NK-92 (cell line): ENCODE measurements around the gene VAT1.
"Not testable (repeated sequence)": the region's sequence is repeated elsewhere in the genome, so short reads cannot be mapped to it uniquely, and the experiment has no call there.

Experiments
- DNase-seq: peaks from one replicate; lab custom pipeline; 2025; ENCODE audit not compliant: unreplicated experiment; lab: John Stamatoyannopoulos, UW

VAT1 gene

GRCh38 chr17:43010667-43011308, 11.4 kb downstream of the VAT1 start:
- no peak for DNase-seq

- no peak for DNase-seq
Measured at GRCh38 chr17:43006639-43007551, 15.3 kb downstream of the VAT1 start, which contains the start of gene IFI35. Gene IFI35 (plus strand): TSS chr17:43006784. CDS start chr17:43006948, 164 bp downstream.

DNA sequence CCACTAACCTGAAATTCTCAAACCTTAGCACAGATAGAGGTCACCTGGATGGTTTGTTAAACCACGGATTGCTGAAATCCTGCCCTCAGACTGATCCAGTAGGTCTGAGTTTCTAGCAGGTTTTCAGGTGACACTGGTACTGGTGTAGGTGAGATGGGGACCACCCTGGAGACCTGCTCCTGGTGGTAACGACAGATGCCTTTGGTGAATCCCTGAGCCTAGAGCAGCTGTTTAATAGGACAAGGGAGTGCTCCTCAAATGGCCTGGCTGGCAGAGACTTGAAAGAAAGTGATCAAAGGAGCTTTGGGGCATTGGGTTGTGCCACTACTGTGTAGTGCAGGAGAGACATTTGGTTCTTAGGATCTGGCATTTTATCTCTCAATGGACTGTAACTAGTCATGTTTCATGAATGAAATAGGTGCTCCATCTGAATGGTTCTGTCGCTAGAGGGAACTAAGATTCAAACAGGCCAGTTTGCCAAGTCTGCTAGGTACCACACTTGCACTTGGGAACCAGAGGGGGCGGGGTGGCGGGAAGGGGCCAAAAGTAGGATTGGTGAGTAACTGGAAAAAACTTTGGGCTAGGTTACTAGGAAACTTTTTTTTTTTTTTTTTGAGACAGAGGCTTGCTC, 18.5 kb downstream of the VAT1 start:
- no peak for DNase-seq

GRCh38 chr17:43000894-43001293, 21.3 kb downstream of the VAT1 start:
- DNase-seq: not testable (repeated sequence)

DNA sequence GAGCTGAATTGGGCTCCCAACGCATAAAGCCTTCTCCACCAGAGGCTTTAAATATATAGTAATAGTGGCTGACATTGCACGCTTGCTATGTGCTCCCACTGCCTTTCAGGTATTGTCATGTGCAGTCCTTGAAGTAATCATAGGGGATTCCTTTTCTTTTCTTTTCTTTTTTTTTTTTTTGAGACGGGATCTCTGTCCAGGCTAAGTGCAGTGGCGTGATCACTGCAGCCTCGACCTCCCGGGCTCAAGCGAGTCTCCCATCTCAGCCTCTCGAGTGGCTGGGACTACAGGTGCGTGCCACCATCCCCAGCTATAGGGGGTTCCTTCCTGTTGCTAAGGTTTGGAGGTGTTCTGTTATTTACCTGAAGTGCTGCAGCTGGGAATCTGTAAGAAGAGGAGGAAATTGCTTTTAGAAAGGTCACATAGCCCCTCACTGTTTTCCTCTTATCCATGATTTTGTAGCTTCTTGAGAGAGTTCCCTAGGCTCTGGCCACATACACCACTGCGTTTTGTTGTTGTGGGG, 23.1 kb downstream of the VAT1 start:
- no peak for DNase-seq

- DNase-seq: peak; percentile 91
Measured at GRCh38 chr17:42997984-42998938, 23.9 kb downstream of the VAT1 start, which contains the start of gene RPL27. Gene RPL27 (plus strand): TSS chr17:42998419. CDS start chr17:42998751, 332 bp downstream.

DNA sequence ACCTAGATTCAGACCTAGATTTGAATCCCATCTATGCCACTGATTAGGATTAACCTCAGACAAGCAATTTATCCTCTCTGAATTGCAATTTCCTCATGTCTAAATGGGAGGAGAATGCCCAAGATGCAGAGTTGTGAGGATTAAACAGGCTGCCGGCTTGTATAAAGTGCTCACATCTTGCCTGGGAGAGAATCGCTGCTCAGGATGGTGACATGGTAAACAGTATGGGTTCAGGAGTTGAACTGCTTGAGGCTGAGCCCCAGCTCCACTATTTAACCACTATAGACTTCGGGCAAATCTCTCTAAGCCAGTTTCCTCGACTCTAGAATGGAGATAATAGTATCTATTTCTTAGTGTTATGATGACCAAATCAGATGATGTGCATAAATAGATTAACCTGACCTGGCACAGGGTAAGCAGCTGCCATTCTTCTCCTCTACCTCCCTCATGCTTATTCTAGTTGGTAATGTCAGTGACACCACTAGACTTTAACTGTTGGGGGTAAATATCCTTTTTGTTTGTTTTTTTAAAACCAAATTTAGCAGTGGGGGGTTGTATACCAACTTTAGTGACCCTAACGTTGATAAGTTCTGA, 24.7 kb downstream of the VAT1 start:
- no peak for DNase-seq

DNA sequence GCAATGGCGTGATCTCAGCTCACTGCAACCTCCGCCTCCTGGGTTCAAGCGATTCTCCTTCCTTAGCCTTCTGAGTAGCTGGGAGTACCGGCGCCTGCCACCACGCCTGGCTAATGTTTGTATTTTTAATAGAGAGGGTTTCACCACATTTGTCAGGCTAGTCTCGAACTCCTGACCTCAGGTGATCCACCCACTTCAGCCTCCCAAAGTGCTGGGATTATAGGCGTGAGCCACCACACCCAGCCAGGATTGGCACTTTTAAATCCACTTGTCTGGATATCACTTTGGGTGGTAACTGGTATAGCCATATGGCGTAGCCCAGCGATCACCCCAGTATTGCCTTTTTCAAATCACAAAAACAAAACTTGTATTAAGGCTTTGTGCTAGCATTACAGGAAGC, 28.3 kb downstream of the VAT1 start:
- not testable (repeated sequence) for DNase-seq

DNA sequence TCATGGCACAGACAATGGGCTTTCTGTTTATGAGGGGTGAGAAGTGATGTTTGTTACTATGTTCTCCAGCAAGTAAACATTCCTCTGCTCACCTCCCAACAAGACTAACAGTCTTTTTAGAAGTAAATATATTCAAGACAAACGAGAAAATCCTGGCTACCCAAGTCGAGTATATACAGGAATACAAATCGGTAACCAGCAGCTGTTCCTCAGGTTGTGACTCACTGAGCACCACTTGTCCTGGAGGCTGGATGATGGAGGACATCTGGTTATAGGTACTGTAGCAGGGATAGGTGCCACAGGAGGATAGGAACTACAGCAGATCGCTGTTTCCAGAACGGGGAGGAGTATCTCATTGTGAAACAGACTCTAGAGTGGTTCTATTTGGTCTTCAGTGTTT, 29.3 kb downstream of the VAT1 start:
- no peak for DNase-seq

DNA sequence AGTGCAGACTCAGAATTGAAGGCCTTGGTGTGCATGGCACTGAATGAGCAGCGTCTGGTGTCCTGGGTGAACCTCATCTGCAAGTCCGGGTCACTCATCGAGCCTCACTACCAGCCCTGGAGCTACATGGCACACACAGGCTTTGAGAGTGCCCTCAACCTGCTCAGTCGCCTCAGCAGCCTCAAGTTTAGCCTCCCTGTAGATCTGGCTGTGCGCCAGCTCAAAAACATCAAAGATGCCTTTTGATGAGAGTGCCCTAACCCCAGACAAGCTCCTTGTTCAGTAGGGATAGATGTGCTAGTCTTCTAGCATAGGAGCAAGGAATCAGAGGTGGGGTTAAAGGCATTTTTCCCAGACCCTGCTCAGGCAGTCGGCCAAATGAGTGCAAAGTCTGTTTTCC, 30.7 kb downstream of the VAT1 start:
- DNase-seq: no peak

GRCh38 chr17:42989726-42990652, 32.2 kb downstream of the VAT1 start:
- no peak for DNase-seq

- DNase-seq: no peak
Measured at GRCh38 chr17:42989141-42989540, 33.0 kb downstream of the VAT1 start.

DNA sequence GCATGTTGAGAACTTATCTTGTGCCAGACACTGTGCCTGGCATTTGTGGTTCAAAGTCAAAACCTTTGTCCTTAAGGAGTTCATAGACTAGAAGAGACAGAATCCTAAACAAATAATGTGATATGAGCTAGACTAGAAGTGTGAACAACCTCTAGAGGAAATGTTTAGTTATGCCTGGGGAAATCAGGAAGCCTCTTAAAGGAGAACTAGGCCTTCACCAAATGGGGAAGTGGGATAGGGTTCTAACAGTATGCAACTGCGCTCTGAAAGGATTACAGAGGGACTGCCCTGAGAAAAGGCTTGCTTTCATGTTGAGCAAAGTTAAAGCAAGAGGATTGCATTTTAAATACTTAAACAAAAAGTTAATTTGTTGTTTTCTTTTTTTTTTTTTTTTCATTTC, 37.0 kb downstream of the VAT1 start:
- no peak for DNase-seq

- no peak for DNase-seq
Measured at GRCh38 chr17:42982266-42982665, 39.9 kb downstream of the VAT1 start.

DNA sequence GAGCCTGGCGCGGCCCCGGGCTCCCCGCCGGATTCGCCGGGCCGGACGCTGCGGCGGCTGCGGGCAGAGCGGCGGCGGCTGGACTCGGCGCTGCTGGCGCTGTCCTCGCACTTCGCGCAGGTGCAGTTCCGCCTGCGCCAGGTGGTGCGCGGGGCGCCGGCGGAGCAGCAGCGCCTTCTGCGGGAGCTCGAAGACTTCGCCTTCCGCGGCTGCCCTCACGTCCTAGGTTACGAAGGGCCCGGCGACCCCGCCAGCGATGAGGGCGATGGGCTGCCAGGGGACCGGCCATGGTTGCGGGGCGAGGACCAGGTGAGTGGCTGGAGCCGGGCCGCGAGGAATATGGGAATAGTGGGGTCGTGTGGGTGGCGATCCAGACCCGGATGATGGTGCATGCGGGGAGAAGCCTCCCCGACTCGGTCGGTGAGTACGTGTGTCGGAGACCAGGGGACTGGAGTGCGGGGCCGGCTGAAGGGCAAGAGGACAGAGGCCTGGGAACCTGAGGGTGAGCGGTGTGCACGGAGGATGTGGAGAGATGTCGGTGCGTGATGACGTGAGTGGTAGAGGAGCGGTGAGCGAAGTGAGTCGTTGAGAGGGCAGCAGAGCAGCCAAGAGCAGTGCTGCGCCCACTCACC, 41.3 kb downstream of the VAT1 start:
- DNase-seq: no peak

DNA sequence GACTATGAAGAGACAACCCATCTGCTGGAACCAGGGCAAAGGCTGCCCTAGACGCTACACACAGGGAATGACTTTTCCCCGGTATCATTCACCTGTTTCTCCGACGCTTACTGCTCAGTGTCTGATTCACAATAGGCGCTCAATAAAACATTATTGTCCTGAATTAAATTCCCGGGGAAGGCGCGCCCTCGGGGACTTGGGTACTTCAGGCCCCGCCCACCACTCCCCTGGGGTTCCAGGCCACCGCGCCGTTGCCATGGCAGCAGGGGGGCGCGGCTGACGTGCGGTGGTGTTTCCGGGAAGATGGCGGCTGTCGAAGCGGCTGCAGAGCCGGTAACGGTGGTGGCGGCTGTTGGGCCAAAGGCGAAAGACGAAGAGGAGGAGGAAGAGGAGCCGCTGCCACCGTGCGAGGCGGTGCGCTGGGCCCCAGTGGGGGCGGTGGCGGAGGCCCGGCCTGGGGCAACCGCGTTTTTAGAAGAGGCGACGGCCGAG, 41.9 kb downstream of the VAT1 start, which contains the start of gene RUNDC1:
Gene RUNDC1 (plus strand): TSS at position 292 of the 492 bp plus-strand sequence. CDS start 12 bp downstream, at position 304.
- DNase-seq: peak; percentile 59

DNA sequence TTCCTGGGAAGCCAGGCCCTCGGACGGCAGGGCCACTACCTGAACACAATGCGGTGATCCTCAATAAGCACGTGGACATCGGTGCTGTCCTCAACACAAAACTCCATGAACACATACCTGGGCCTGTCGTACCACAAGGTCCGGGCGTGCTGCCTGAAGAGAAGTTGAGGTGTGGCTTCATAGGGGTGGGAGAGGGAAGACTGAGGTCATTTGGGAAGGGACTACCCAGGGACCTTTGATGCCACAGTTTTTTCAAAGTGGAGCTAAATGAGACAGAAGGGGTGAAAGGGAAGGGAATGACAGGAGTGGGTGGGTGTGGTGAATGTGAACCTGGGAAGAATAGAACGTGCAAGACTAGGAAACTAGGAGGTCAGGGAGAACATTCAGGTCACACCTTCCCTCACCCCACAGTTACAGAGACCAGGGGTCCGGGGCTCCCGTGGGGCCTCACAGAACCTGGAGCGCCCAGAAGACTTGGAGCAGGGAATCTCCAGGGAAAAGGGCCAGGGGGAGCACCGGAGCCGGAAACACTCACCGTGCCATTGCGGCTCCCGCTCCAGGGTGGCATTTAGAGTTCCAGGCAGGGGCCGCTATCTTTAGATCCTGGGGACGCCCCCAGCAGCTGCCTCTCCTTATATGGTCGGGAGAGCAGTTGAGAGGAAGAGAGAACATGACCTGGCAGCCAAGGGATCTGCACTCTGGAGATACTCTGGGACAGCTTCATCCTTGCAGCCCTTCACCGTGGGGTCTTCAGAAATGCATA, 42.5 kb downstream of the VAT1 start, which contains the start of gene PTGES3L:
Gene PTGES3L (minus strand): TSS at position 570 of the 763 bp plus-strand sequence. CDS start 27 bp downstream, at position 543.
- DNase-seq: no peak
